HepG2 (cell line): ENCODE results near the gene BST1. TPM values are rescaled to one million over a fixed set of nuclear protein-coding genes. Genes with fewer than 3 reads are reported as not detected.

Experiments
- AGO2 ChIP-seq: fragments of 200-400 bp; formaldehyde crosslinking; optimal IDR thresholded peaks from 2 replicates; pipeline ENCODE3; 2017; ENCODE audit warnings: mild to moderate bottlenecking, low read depth, low read length, moderate library complexity
- ATRX ChIP-seq: sonication (generic); formaldehyde crosslinking; IDR thresholded peaks from 2 replicates; pipeline ENCODE4 v1.4.0; 2020; ENCODE audit warnings: missing genetic modification reagents, borderline replicate concordance
- ELF1 ChIP-seq: sonication (generic); formaldehyde crosslinking; IDR thresholded peaks from 2 replicates; pipeline ENCODE4 v1.4.0; 2020; ENCODE audit warnings: missing genetic modification reagents
- ELF4 ChIP-seq: sonication (generic); formaldehyde crosslinking; IDR thresholded peaks from 2 replicates; pipeline ENCODE4 v1.5.0; 2020; ENCODE audit warnings: missing genetic modification reagents, mild to moderate bottlenecking, moderate library complexity, borderline replicate concordance
- FOXJ3 ChIP-seq: sonication (generic); formaldehyde crosslinking; IDR thresholded peaks from 2 replicates; pipeline ENCODE4 v1.4.0; 2020; ENCODE audit warnings: missing genetic modification reagents, mild to moderate bottlenecking, borderline replicate concordance
- HIC2 ChIP-seq: sonication (generic); formaldehyde crosslinking; IDR thresholded peaks from 2 replicates; pipeline ENCODE4 v1.9.0; 2022; ENCODE audit warnings: low read depth, missing genetic modification reagents
- KAT2B ChIP-seq: fragments of 150-350 bp; IDR thresholded peaks from 2 replicates; pipeline ENCODE4 v1.6.1; 2014; ENCODE audit warnings: low read depth, low read length, borderline replicate concordance
- KMT2B ChIP-seq: IDR thresholded peaks from 2 replicates; pipeline ENCODE4 v1.6.1; 2016; ENCODE audit warnings: missing genetic modification reagents, missing compliant biosample characterization
- MIER2 ChIP-seq: IDR thresholded peaks from 2 replicates; pipeline ENCODE4 v1.6.1; 2016; ENCODE audit warnings: missing biosample characterization, missing genetic modification reagents
- POGK ChIP-seq: sonication (generic); formaldehyde crosslinking; conservative IDR thresholded peaks from 2 replicates; pipeline ENCODE4 v1.8.0; 2022; ENCODE audit warnings: mild to moderate bottlenecking, moderate library complexity, missing genetic modification reagents
- REPIN1 ChIP-seq: sonication (generic); formaldehyde crosslinking; IDR thresholded peaks from 2 replicates; pipeline ENCODE4 v1.8.0; 2022; ENCODE audit warnings: missing genetic modification reagents, low read depth, mild to moderate bottlenecking, borderline replicate concordance
- RNF2 ChIP-seq: fragments of 450-650 bp; conservative IDR thresholded peaks from 2 replicates; pipeline ENCODE4 v1.6.1; 2016; ENCODE audit warnings: low read depth
- SMARCE1 ChIP-seq: fragments of 450-650 bp; IDR thresholded peaks from 2 replicates; pipeline ENCODE4 v1.6.1; 2017; ENCODE audit warnings: borderline replicate concordance
- SRF ChIP-seq: IDR thresholded peaks from 2 replicates; pipeline ENCODE4 v1.6.1; 2011; ENCODE audit warnings: mild to moderate bottlenecking, low read depth, low read length, moderate library complexity
- STAG1 ChIP-seq: sonication (generic); formaldehyde crosslinking; IDR thresholded peaks from 2 replicates; pipeline ENCODE4 v1.4.0; 2020; ENCODE audit warnings: missing genetic modification reagents
- TRIM24 ChIP-seq: sonication (generic); formaldehyde crosslinking; IDR thresholded peaks from 2 replicates; pipeline ENCODE4 v1.8.0; 2022; ENCODE audit warnings: mild to moderate bottlenecking, missing genetic modification reagents
- YEATS2 ChIP-seq: sonication (generic); formaldehyde crosslinking; IDR thresholded peaks from 2 replicates; pipeline ENCODE4 v1.4.0; 2020; ENCODE audit warnings: missing genetic modification reagents, borderline replicate concordance
- ZNF251 ChIP-seq: sonication (generic); formaldehyde crosslinking; IDR thresholded peaks from 2 replicates; pipeline ENCODE4 v1.9.0; 2021; ENCODE audit warnings: mild to moderate bottlenecking, missing genetic modification reagents
- ZNF431 ChIP-seq: sonication (generic); formaldehyde crosslinking; IDR thresholded peaks from 2 replicates; pipeline ENCODE4 v1.9.0; 2022; ENCODE audit warnings: missing genetic modification reagents, low read depth, mild to moderate bottlenecking, borderline replicate concordance
- ZNF546 ChIP-seq: sonication (generic); formaldehyde crosslinking; conservative IDR thresholded peaks from 2 replicates; pipeline ENCODE4 v1.8.1; 2023; ENCODE audit warnings: mild to moderate bottlenecking, missing genetic modification reagents
- ZNF598 ChIP-seq: sonication (generic); formaldehyde crosslinking; IDR thresholded peaks from 2 replicates; pipeline ENCODE4 v1.5.1; 2020; ENCODE audit warnings: mild to moderate bottlenecking, missing genetic modification reagents, borderline replicate concordance
- ZNF782 ChIP-seq: sonication (generic); formaldehyde crosslinking; IDR thresholded peaks from 2 replicates; pipeline ENCODE4 v1.4.0; 2020; ENCODE audit warnings: missing genetic modification reagents, mild to moderate bottlenecking, borderline replicate concordance
- ZNF792 ChIP-seq: IDR thresholded peaks from 2 replicates; pipeline ENCODE4 v1.6.1; 2016
- ZNF841 ChIP-seq: sonication (generic); formaldehyde crosslinking; IDR thresholded peaks from 2 replicates; pipeline ENCODE4 v1.8.1; 2023; ENCODE audit warnings: missing genetic modification reagents, borderline replicate concordance
- polyA plus RNA-seq, 8 experiments: library from polyadenylated mRNA; depleted of rRNA in 3 of 8; stranded (reverse) in 7 of 8; unstranded in 1 of 8; fragments of >200 nt; fragmentation: Illumina TruSeq in 4 of 8; extraction: Trizol in 4 of 8; gene quantifications; 2 replicates each; pipeline versions ENCODE4 v1.2.1 to v1.2.3, GENCODE V29; 2011 to 2016; ENCODE audit warnings: low read depth in 4 of 8, missing spikeins in 1 of 8, mixed read lengths in 1 of 8; ENCODE audit not compliant: insufficient read depth in 1 of 8
- total RNA-seq, 5 experiments: library from RNA; depleted of rRNA; stranded (reverse); fragments of >200 nt; fragmentation: Illumina TruSeq; extraction: Trizol; gene quantifications; 2 replicates each; pipeline ENCODE4 v1.2.3, GENCODE V29; 2016; ENCODE audit warnings: low read depth in 1 of 5

The BST1 gene
- total and polyA plus RNA-seq, 2 of the 13 experiments (the other 11 are each of a cell fraction or from before 2014, with no cell fraction given): 0.09 to 0.49 TPM

- TF ChIP-seq ZNF431 (CRISPR knock-in tag) (peak; percentile 72; the same call in 1 of the 2 replicates), ZNF598 (CRISPR knock-in tag) (peak; percentile 91), REPIN1 (no peak; the same call in 1 of the 2 replicates), AGO2 (peak; percentile 61), KAT2B (no peak), ZNF792 (CRISPR knock-in tag) (peak; percentile 76), MIER2 (no peak; the same call in 1 of the 2 replicates), HIC2 (CRISPR knock-in tag) (peak; percentile 26; the same call in 1 of the 2 replicates), YEATS2 (peak; percentile 79; the same call in 1 of the 2 replicates), ZNF841 (peak; percentile 63; the same call in 1 of the 2 replicates), ZNF251 (CRISPR knock-in tag) (no peak), TRIM24 (CRISPR knock-in tag) (no peak), KMT2B (CRISPR knock-in tag) (peak; percentile 82), FOXJ3 (peak; percentile 73; the same call in 1 of the 2 replicates), ZNF782 (CRISPR knock-in tag) (no peak; the same call in 1 of the 2 replicates), ZNF546 (CRISPR knock-in tag) (peak; percentile 96), SMARCE1 (no peak), SRF (no peak), STAG1 (CRISPR knock-in tag) (0 out of 2 replicates have a peak, but pooled peaks have one; percentile 12), ELF1 (CRISPR knock-in tag) (peak; percentile 95), RNF2 (no peak), ATRX (CRISPR knock-in tag) (no peak), POGK (CRISPR knock-in tag) (peak; percentile 94), ELF4 (CRISPR knock-in tag) (peak; percentile 81; the same call in 1 of the 2 replicates)
Measured at GRCh38 chr4:15681372-15682241, 21.3 kb upstream of the BST1 start, which contains the start of gene FAM200B (continued).
